Thyroid gland (tissue), 4 donors: ENCODE results near the gene KCNJ15.

Source experiments
- POLR2A ChIP-seq, 2 donors: fragments of 450-650 bp; IDR thresholded peaks; one replicate each; pipeline ENCODE4 v1.6.1; 2017; ENCODE audit warnings: antibody characterized with exemption in 2 of 2, mild to moderate bottlenecking in 2 of 2, moderate library complexity in 1 of 2
- TF ChIP-seq, protein P1 (sequence below), 6 experiments: fragments of 200-600 bp in 3 of 6; fragments of 450-650 bp in 3 of 6; sonication (generic) in 3 of 6; IDR thresholded peaks; one replicate each; pipeline ENCODE4 v1.5.1; 2016 to 2019; ENCODE audit warnings: antibody characterized with exemption in 6 of 6, mild to moderate bottlenecking in 2 of 6, inconsistent platforms in 1 of 6, moderate library complexity in 1 of 6

DNA sequence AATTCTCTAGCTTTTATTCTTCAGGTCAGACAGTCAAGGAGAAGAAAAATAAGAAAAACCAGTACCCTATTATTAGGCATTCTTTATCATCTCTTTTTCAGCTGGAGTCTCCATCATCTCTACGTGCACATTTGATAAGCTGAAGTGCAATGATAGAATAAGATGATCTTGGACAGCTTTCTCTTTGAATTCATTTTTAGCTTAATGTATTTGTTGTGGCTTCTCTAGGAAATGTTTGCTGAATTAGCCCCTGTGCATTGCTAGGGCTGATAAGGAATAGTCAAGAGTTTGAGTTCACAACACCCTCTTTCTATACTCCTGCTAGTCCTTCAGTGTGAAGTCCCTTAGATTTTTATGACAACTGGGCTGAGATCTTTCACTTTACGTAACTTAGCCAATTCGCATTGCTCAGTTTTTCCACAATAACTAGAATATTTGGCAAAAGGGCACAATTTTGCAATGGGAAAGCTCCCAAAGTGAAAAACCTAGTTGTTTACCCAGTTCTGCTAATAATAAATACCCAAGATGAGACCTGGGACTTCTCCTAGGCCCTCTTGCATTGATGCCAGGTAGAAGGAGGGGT lies 7.0 kb upstream of the KCNJ15 start:
- TF ChIP-seq, protein P1, sequence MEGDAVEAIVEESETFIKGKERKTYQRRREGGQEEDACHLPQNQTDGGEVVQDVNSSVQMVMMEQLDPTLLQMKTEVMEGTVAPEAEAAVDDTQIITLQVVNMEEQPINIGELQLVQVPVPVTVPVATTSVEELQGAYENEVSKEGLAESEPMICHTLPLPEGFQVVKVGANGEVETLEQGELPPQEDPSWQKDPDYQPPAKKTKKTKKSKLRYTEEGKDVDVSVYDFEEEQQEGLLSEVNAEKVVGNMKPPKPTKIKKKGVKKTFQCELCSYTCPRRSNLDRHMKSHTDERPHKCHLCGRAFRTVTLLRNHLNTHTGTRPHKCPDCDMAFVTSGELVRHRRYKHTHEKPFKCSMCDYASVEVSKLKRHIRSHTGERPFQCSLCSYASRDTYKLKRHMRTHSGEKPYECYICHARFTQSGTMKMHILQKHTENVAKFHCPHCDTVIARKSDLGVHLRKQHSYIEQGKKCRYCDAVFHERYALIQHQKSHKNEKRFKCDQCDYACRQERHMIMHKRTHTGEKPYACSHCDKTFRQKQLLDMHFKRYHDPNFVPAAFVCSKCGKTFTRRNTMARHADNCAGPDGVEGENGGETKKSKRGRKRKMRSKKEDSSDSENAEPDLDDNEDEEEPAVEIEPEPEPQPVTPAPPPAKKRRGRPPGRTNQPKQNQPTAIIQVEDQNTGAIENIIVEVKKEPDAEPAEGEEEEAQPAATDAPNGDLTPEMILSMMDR (IDR thresholded peaks at IDR 0.05) = no peak
- TF ChIP-seq POLR2A (IDR thresholded peaks at IDR 0.05) = no peak
